Measurements from ENCODE around the gene ERBB4. TPM values are rescaled to one million over a fixed set of nuclear protein-coding genes. Genes with fewer than 3 reads are reported as not detected.

Gene ERBB4
- total RNA-seq, 8 experiments from 2014 or later, result 0.14 to 27.9 (median 7.9) TPM

GRCh38 chr2:211423018-211423417 lies 1115.6 kb downstream of the ERBB4 start:
- Histone ChIP-seq H3K4me1 (replicated peaks in 1 of 2) (peaks cover 0 to 6% of the 10 kb centered on the region in 2 donors), H3K4me3 (no peak overlapping the region), H3K27ac (no peak overlapping the region)
- in situ Hi-C loops (cut with MboI; ENCODE audit: low pct_unique_long_range_greater_than_20kb in 2 of 9, low sequenced_read_pairs in 9 of 9, unreplicated experiment in 9 of 9), result no loop called here
- ATAC-seq (replicated peaks in 6 of 8), result no peak
- WGBS, 10 experiments, result 0 to 100% (median 57%) methylated on average over 1 to 2 of the region's 2 CpGs; no CpG with 5 or more reads in 2 of the 10 experiments

- H3K4me3 ChIP-seq, result no peak overlapping the region
- H3K4me1 ChIP-seq (replicated peaks in 1 of 2), result no peaks in the 10 kb centered on the region
- H3K27ac ChIP-seq, result no peak overlapping the region
- in situ Hi-C loops (cut with MboI; ENCODE audit: low pct_unique_long_range_greater_than_20kb in 2 of 9, low sequenced_read_pairs in 9 of 9, unreplicated experiment in 9 of 9), result no loop called here
- ATAC-seq (replicated peaks in 6 of 8), result no peak
Measured at GRCh38 chr2:211417544-211417943, 1121.1 kb downstream of the ERBB4 start.

GRCh38 chr2:211416373-211416772 lies 1122.2 kb downstream of the ERBB4 start:
- in situ Hi-C loops (cut with MboI; ENCODE audit: low pct_unique_long_range_greater_than_20kb in 2 of 9, low sequenced_read_pairs in 9 of 9, unreplicated experiment in 9 of 9), result no loop called here

GRCh38 chr2:211413746-211414145 lies 1124.9 kb downstream of the ERBB4 start:
- ATAC-seq (replicated peaks in 6 of 8), result no peak
- Histone ChIP-seq H3K4me3 (no peak overlapping the region), H3K27ac (no peak overlapping the region), H3K4me1 (replicated peaks in 1 of 2) (peaks cover 0 to 17% of the 10 kb centered on the region in 2 donors)
- WGBS, 10 experiments, result 36 to 100% (median 88%) methylated on average over 1 to 6 of the region's 7 CpGs; no CpG with 5 or more reads in 1 of the 10 experiments
- in situ Hi-C loops (cut with MboI; ENCODE audit: low pct_unique_long_range_greater_than_20kb in 2 of 9, low sequenced_read_pairs in 9 of 9, unreplicated experiment in 9 of 9), result no loop called here

More at GRCh38 chr2:211416373-211416772, 1122.2 kb downstream of the ERBB4 start:
- ATAC-seq (replicated peaks in 6 of 8), result no peak
- WGBS, 10 experiments, result 0 to 100% (median 82%) methylated on average over 1 to 2 of the region's 2 CpGs; no CpG with 5 or more reads in 2 of the 10 experiments
- Histone ChIP-seq H3K27ac (no peak overlapping the region), H3K4me3 (no peak overlapping the region), H3K4me1 (replicated peaks in 1 of 2) (no peaks in the 10 kb centered on the region)

- in situ Hi-C loops (cut with MboI; ENCODE audit: low pct_unique_long_range_greater_than_20kb in 2 of 9, low sequenced_read_pairs in 9 of 9, unreplicated experiment in 9 of 9), result no loop called here
- Histone ChIP-seq H3K4me3 (no peak overlapping the region), H3K4me1 (replicated peaks in 1 of 2) (peaks cover 13 to 41% of the 10 kb centered on the region in 2 donors), H3K27ac (no peak overlapping the region)
- 8 to 75% (median 33%) methylated on average over 2 to 4 of the region's 4 CpGs for WGBS, 10 experiments
- ATAC-seq (replicated peaks in 6 of 8), result peak in 3 of 8 experiments; percentile 12 to 51 (median 22)
Measured at GRCh38 chr2:211408483-211408891, 1130.1 kb downstream of the ERBB4 start.

GRCh38 chr2:211407076-211407475 lies 1131.5 kb downstream of the ERBB4 start:
- Histone ChIP-seq H3K4me1 (replicated peaks in 1 of 2) (peaks cover 15 to 43% of the 10 kb centered on the region in 2 donors), H3K27ac (no peak overlapping the region), H3K4me3 (no peak overlapping the region)
- in situ Hi-C loops (cut with MboI; ENCODE audit: low pct_unique_long_range_greater_than_20kb in 2 of 9, low sequenced_read_pairs in 9 of 9, unreplicated experiment in 9 of 9), result no loop called here
- ATAC-seq (replicated peaks in 6 of 8), result no peak
- WGBS, 10 experiments, result 18 to 100% (median 92%) methylated on average over 2 to 3 of the region's 3 CpGs; no CpG with 5 or more reads in 1 of the 10 experiments

- in situ Hi-C loops (cut with MboI; ENCODE audit: low pct_unique_long_range_greater_than_20kb in 2 of 9, low sequenced_read_pairs in 9 of 9, unreplicated experiment in 9 of 9), result no loop called here
- WGBS, 10 experiments, result 4 to 100% (median 79%) methylated on average over 3 to 4 of the region's 4 CpGs; no CpG with 5 or more reads in 1 of the 10 experiments
- H3K4me1 ChIP-seq (replicated peaks in 1 of 2), result peaks cover 20 to 44% of the 10 kb centered on the region in 2 donors
- H3K4me3 ChIP-seq, result no peak overlapping the region
- H3K27ac ChIP-seq, result no peak overlapping the region
- ATAC-seq (replicated peaks in 6 of 8), result no peak
Measured at GRCh38 chr2:211405036-211405435, 1133.6 kb downstream of the ERBB4 start.

- Histone ChIP-seq H3K27ac (no peak overlapping the region), H3K4me3 (no peak overlapping the region), H3K4me1 (replicated peaks in 1 of 2) (peaks cover 20 to 35% of the 10 kb centered on the region in 2 donors)
- 3 to 70% (median 13%) methylated on average over 2 to 4 of the region's 4 CpGs for WGBS, 10 experiments
- peak in 5 of 8 experiments; percentile 77 to 91 (median 87) for ATAC-seq (replicated peaks in 6 of 8)
- in situ Hi-C loops (cut with MboI; ENCODE audit: low pct_unique_long_range_greater_than_20kb in 2 of 9, low sequenced_read_pairs in 9 of 9, unreplicated experiment in 9 of 9), result no loop called here
Measured at GRCh38 chr2:211404098-211404497, 1134.5 kb downstream of the ERBB4 start.

- peaks cover 11 to 16% of the 10 kb centered on the region in 2 donors for H3K4me1 ChIP-seq (replicated peaks in 1 of 2)
- H3K27ac ChIP-seq, result no peak overlapping the region
- ATAC-seq (replicated peaks in 6 of 8), result peak in 1 of 8 experiments; percentile 33
- WGBS, 10 experiments, result 10 to 100% (median 80%) methylated on average over 1 to 2 of the region's 2 CpGs; no CpG with 5 or more reads in 1 of the 10 experiments
- in situ Hi-C loops (cut with MboI; ENCODE audit: low pct_unique_long_range_greater_than_20kb in 2 of 9, low sequenced_read_pairs in 9 of 9, unreplicated experiment in 9 of 9), result no loop called here
- H3K4me3 ChIP-seq, result no peak overlapping the region
Measured at GRCh38 chr2:211401328-211401727, 1137.3 kb downstream of the ERBB4 start.

GRCh38 chr2:211397764-211398163 lies 1140.8 kb downstream of the ERBB4 start:
- no peak overlapping the region for H3K27ac ChIP-seq
- H3K4me3 ChIP-seq, result no peak overlapping the region
- peaks cover 8 to 13% of the 10 kb centered on the region in 2 donors for H3K4me1 ChIP-seq (replicated peaks in 1 of 2)
- 6 to 100% (median 33%) methylated on average over 1 to 2 of the region's 2 CpGs; no CpG with 5 or more reads in 3 of the 10 experiments for WGBS, 10 experiments
- no peak for ATAC-seq (replicated peaks in 6 of 8)
- in situ Hi-C loops (cut with MboI; ENCODE audit: low pct_unique_long_range_greater_than_20kb in 2 of 9, low sequenced_read_pairs in 9 of 9, unreplicated experiment in 9 of 9), result no loop called here

- peaks cover 11 to 14% of the 10 kb centered on the region in 2 donors for H3K4me1 ChIP-seq (replicated peaks in 1 of 2)
- no peak overlapping the region for H3K4me3 ChIP-seq
- peak in 2 of 8 experiments; percentile 53 to 88 for ATAC-seq (replicated peaks in 6 of 8)
- 52 to 94% (median 72%) methylated on average over 1 to 2 of the region's 2 CpGs; no CpG with 5 or more reads in 1 of the 10 experiments for WGBS, 10 experiments
- in situ Hi-C loops (cut with MboI; ENCODE audit: low pct_unique_long_range_greater_than_20kb in 2 of 9, low sequenced_read_pairs in 9 of 9, unreplicated experiment in 9 of 9), result no loop called here
- H3K27ac ChIP-seq, result no peak overlapping the region
Measured at GRCh38 chr2:211396815-211397214, 1141.8 kb downstream of the ERBB4 start.

GRCh38 chr2:211391189-211391567 lies 1147.4 kb downstream of the ERBB4 start:
- in situ Hi-C loops (cut with MboI; ENCODE audit: low pct_unique_long_range_greater_than_20kb in 2 of 9, low sequenced_read_pairs in 9 of 9, unreplicated experiment in 9 of 9), result no loop called here
- 0 to 34% (median 0%) methylated on average over 1 to 3 of the region's 3 CpGs for WGBS, 10 experiments
- peak in 5 of 8 experiments; percentile 38 to 81 (median 57) for ATAC-seq (replicated peaks in 6 of 8)
- Histone ChIP-seq H3K4me1 (replicated peaks in 1 of 2) (peaks cover 17 to 27% of the 10 kb centered on the region in 2 donors), H3K4me3 (no peak overlapping the region), H3K27ac (no peak overlapping the region)

- H3K27ac ChIP-seq, result no peak overlapping the region
- WGBS, 10 experiments, result 4 to 52% (median 36%) methylated on average over 2 to 5 of the region's 5 CpGs
- in situ Hi-C loops (cut with MboI; ENCODE audit: low pct_unique_long_range_greater_than_20kb in 2 of 9, low sequenced_read_pairs in 9 of 9, unreplicated experiment in 9 of 9), result no loop called here
- ATAC-seq (replicated peaks in 6 of 8), result peak in 3 of 8 experiments; percentile 33 to 40 (median 36)
- H3K4me3 ChIP-seq, result no peak overlapping the region
- peaks cover 17 to 27% of the 10 kb centered on the region in 2 donors for H3K4me1 ChIP-seq (replicated peaks in 1 of 2)
Measured at GRCh38 chr2:211390536-211391188, 1147.9 kb downstream of the ERBB4 start.

GRCh38 chr2:211387734-211388133 lies 1150.9 kb downstream of the ERBB4 start:
- WGBS, 10 experiments, result 16 to 100% (median 86%) methylated on average over 3 to 6 of the region's 6 CpGs

More at GRCh38 chr2:211387734-211388133, 1150.9 kb downstream of the ERBB4 start:
- ATAC-seq (replicated peaks in 6 of 8), result no peak
- in situ Hi-C loops (cut with MboI; ENCODE audit: low pct_unique_long_range_greater_than_20kb in 2 of 9, low sequenced_read_pairs in 9 of 9, unreplicated experiment in 9 of 9), result no loop called here
- H3K4me1 ChIP-seq (replicated peaks in 1 of 2), result peaks cover 14 to 21% of the 10 kb centered on the region in 2 donors
- no peak overlapping the region for H3K4me3 ChIP-seq
- no peak overlapping the region for H3K27ac ChIP-seq
